ENCODE results near the gene DEXI. TPM values are rescaled to one million over a fixed set of nuclear protein-coding genes. Genes with fewer than 3 reads are reported as not detected.
A peak's percentile ranks its signal among the peaks of the same experiment; 100 is the strongest.

Gene DEXI
- total RNA-seq, 1 experiment from 2014 or later = 28.3 TPM

DNA sequence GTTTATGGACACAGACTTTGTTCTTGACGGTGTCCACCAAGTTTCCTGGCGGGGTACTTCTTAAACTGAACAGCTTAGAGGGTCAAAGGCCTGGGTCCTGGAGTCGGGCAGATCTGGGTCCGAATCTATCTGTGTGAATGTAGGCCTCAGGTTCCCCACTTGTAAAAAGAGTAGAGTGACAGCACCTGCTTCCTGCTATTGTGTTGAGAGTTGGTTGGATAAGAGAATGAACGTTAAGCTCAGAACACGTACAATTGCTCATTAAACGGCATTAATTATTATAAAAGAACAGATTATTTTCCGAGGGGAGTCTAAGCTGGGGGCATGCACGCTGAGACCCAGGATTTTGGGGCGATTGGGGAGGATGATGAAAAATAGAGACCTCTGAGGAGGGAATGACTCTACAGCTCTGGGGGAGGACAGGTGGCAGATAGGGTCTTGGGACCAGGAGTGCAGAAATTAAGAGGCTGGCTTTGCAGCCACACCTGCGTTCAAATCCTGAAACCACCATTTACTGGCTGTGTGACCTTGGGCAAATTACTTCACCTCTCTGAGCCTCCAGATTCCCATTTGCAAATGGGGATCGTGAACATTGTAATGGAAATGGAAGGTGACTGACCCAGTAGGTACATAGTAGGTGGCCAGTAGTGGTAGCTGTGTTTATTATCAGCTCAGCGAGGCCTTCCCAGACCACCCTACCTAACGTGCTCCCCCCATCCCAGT, 3.0 kb upstream of the DEXI start:
- Mint-ChIP-seq H3K27ac (no peak overlapping the region), H3K4me1 (peaks cover 64 to 74% of the 10 kb centered on the region in 2 experiments), H3K4me3 (peak overlapping the region; percentile 83 to 95), H3K27me3 (ENCODE audit: low read depth) (no peaks in the 10 kb centered on the region; the same call in 1 of the 2 replicates), H3K36me3 (ENCODE audit: insufficient read depth in 1 of 3, low read depth in 3 of 3) (peaks cover 0 to 4% (median 0%) of the 10 kb centered on the region in 3 experiments; a peak in 1 of 7 replicates), H3K9me3 (no peaks in the 10 kb centered on the region)
- H3K27me3 ChIP-seq (ENCODE audit: insufficient read depth, low read length) = no peaks in the 10 kb centered on the region
- no peak overlapping the region for H3K14ac ChIP-seq (ENCODE audit: insufficient read depth, low read length)
- H4K5ac ChIP-seq (ENCODE audit: insufficient read length, low read depth, low read length) = no peak overlapping the region
- peaks cover 22% of the 10 kb centered on the region; the same call in 1 of the 2 replicates for H3K4me1 ChIP-seq (ENCODE audit: insufficient read depth, low read length)
- H2BK12ac ChIP-seq (ENCODE audit: insufficient read length, low read depth, low read length) = no peak overlapping the region
- H3K9me3 ChIP-seq (ENCODE audit: control insufficient read depth, low read depth, low read length) = no peaks in the 10 kb centered on the region
- no peak overlapping the region for H4K91ac ChIP-seq (ENCODE audit: insufficient read length, low read depth, low read length)
- no peak overlapping the region for H4K8ac ChIP-seq (replicated peaks; ENCODE audit: insufficient read length, low read depth, low read length)
- no peak for DNase-seq
- H2AFZ ChIP-seq (ENCODE audit: low read length) = no peak overlapping the region
- no peak overlapping the region for H2BK15ac ChIP-seq (ENCODE audit: low read depth, low read length)
- H3T11ph ChIP-seq (ENCODE audit: low read length) = no peak overlapping the region
- no peak overlapping the region for H2BK20ac ChIP-seq (ENCODE audit: low read depth, low read length, poor library complexity, severe bottlenecking)
- H3K79me1 ChIP-seq (ENCODE audit: insufficient read depth, low read depth, low read length, poor library complexity, severe bottlenecking) = peaks cover 2% of the 10 kb centered on the region
- TF ChIP-seq, protein P1, sequence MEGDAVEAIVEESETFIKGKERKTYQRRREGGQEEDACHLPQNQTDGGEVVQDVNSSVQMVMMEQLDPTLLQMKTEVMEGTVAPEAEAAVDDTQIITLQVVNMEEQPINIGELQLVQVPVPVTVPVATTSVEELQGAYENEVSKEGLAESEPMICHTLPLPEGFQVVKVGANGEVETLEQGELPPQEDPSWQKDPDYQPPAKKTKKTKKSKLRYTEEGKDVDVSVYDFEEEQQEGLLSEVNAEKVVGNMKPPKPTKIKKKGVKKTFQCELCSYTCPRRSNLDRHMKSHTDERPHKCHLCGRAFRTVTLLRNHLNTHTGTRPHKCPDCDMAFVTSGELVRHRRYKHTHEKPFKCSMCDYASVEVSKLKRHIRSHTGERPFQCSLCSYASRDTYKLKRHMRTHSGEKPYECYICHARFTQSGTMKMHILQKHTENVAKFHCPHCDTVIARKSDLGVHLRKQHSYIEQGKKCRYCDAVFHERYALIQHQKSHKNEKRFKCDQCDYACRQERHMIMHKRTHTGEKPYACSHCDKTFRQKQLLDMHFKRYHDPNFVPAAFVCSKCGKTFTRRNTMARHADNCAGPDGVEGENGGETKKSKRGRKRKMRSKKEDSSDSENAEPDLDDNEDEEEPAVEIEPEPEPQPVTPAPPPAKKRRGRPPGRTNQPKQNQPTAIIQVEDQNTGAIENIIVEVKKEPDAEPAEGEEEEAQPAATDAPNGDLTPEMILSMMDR (conservative IDR thresholded peaks at IDR 0.05) = no peak
- H3K23ac ChIP-seq (ENCODE audit: insufficient read length, low read depth, low read length) = no peak overlapping the region
- H4K20me1 ChIP-seq (ENCODE audit: control insufficient read depth, insufficient read depth, insufficient read length) = no peaks in the 10 kb centered on the region
- no peak overlapping the region for H3K4ac ChIP-seq (ENCODE audit: low read depth, low read length)
- no peak overlapping the region for H2BK120ac ChIP-seq (ENCODE audit: low read depth, low read length, poor library complexity, severe bottlenecking)
- no peak overlapping the region for H3K56ac ChIP-seq (ENCODE audit: insufficient read length, low read depth, low read length)
- no peak overlapping the region for H2BK5ac ChIP-seq (ENCODE audit: insufficient read length, low read length)
- H3K23me2 ChIP-seq (ENCODE audit: insufficient read length, low read depth, low read length, poor library complexity, severe bottlenecking) = peaks cover 11% of the 10 kb centered on the region
- no peak overlapping the region for H2AK5ac ChIP-seq (ENCODE audit: insufficient read length, low read length)
- H3K9ac ChIP-seq (ENCODE audit: extremely low read depth, insufficient read length, low read length) = no peak overlapping the region
- peak overlapping the region; percentile 85 for H3K4me2 ChIP-seq (ENCODE audit: insufficient read depth, insufficient read length, low read length)
- no CpG with 5 or more reads among the region's 14 CpGs for WGBS (ENCODE audit: extremely low coverage, insufficient read length, low lambda C conversion rate)
- no peak overlapping the region for H3K18ac ChIP-seq (ENCODE audit: insufficient read length, low read depth, low read length)
- no peaks in the 10 kb centered on the region; the same call in 1 of the 2 replicates for H3K79me2 ChIP-seq (ENCODE audit: insufficient read depth, low read length)
- no peak overlapping the region for H3K27ac ChIP-seq (ENCODE audit: insufficient read length, low read depth, low read length)

Data from H9 (cell line).